NCI-H2227 treated with DMSO at 0.1 percent for 48 hours (cell line): Measurements from ENCODE around the gene C11orf87.

Experiments used
- DNase-seq: peaks from one replicate; lab custom pipeline; 2025; lab: John Stamatoyannopoulos, UW

Gene C11orf87

DNA sequence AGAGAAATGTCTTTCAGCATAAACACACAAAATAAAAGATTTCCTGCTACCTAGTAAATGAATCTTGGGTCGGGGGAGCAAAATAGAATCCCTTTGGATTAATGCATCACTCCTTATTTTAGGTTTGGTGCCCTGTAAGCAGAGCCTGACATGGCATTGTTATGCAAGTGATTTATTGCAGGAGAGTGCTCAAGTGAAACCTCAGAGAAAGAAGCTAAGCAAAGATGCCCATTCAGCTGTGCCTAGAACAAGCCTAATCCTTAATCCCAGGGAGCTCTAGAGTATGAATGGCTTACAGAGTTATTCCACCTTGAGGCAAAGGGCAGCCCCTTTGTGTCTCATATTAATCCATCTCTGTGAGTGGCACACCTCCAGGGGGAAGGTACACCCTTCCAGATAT, 21.1 kb downstream of the C11orf87 start:
- DNase-seq = no peak

DNA sequence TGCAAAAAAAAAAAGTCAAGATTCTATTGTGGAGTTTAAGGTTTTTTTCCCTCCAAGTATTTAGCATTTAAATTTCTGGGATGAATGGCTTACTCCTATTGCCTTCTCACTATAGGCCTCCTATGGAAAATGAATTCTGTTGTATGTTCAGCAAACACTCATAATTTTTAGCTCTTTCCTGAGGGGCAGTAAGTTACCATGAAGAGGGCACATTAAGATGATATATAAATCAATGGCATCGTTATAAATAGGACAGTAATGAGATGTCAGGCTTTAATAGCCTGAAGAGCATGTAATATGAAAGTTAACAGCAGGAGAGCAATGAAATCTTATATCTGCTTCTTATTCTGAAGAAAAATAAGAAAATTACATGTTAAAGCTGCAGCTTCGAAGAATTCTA, 32.9 kb downstream of the C11orf87 start:
- no peak for DNase-seq
